Neural cell (in vitro differentiated cells): Measurements from ENCODE around the gene MEOX1. TPM values are rescaled to one million over a fixed set of nuclear protein-coding genes. Genes with fewer than 3 reads are reported as not detected.

Experiments
- H2AFZ ChIP-seq: fragments of 200-600, 300-800 bp; sonication (generic), shearing (Covaris generic); 2 replicates; pipeline ENCODE4 v1.6.0; 2014; ENCODE audit warnings: low read depth, mild to moderate bottlenecking, antibody characterized with exemption, low read length, moderate library complexity
- H3F3A ChIP-seq: fragments of 200-600 bp; shearing (Covaris generic); 2 replicates; pipeline ENCODE4 v1.6.1; 2016; ENCODE audit warnings: mild to moderate bottlenecking, moderate library complexity, mixed read lengths, antibody characterized with exemption, low read length; ENCODE audit not compliant: insufficient read depth, poor library complexity, severe bottlenecking
- H3K27ac ChIP-seq: fragments of 200-600, 300-800 bp; sonication (generic), shearing (Covaris generic); 2 replicates; pipeline ENCODE4 v1.5.1; 2014; ENCODE audit warnings: mild to moderate bottlenecking, low read length, moderate library complexity
- H3K27me3 ChIP-seq: fragments of 300-800, 200-600 bp; sonication (generic), shearing (Covaris generic); 2 replicates; pipeline ENCODE4 v1.6.0; 2014; ENCODE audit warnings: mild to moderate bottlenecking, low read depth, low read length, moderate library complexity; ENCODE audit not compliant: insufficient read depth
- H3K36me3 ChIP-seq: fragments of 300-800, 200-600 bp; sonication (generic), shearing (Covaris generic); 2 replicates; pipeline ENCODE4 v1.5.1; 2014; ENCODE audit warnings: mild to moderate bottlenecking, antibody characterized with exemption, low read length, moderate library complexity; ENCODE audit not compliant: insufficient read depth
- H3K4me2 ChIP-seq: fragments of 300-800, 200-600 bp; sonication (generic), shearing (Covaris generic); 2 replicates; pipeline ENCODE4 v1.6.0; 2014; ENCODE audit warnings: mild to moderate bottlenecking, low read length
- H3K4me3 ChIP-seq: fragments of 300-800, 200-600 bp; sonication (generic), shearing (Covaris generic); 2 replicates; pipeline ENCODE4 v1.5.1; 2014; ENCODE audit warnings: mild to moderate bottlenecking, low read length, moderate library complexity
- H3K79me2 ChIP-seq: fragments of 200-600 bp; shearing (Covaris generic); replicated peaks from 2 replicates; pipeline ENCODE4 v1.6.0; 2014; ENCODE audit warnings: mild to moderate bottlenecking, low read length, moderate library complexity; ENCODE audit not compliant: insufficient read depth
- H3K9ac ChIP-seq: fragments of 300-800, 200-600 bp; sonication (generic), shearing (Covaris generic); 2 replicates; pipeline ENCODE4 v1.6.1; 2016; ENCODE audit warnings: mild to moderate bottlenecking, low read length, mixed read lengths
- H3K9me2 ChIP-seq: fragments of 200-600 bp; shearing (Covaris generic); 2 replicates; pipeline ENCODE4 v1.6.1; 2016; ENCODE audit warnings: mild to moderate bottlenecking, low read length, mixed read lengths; ENCODE audit not compliant: insufficient read depth
- H3K9me3 ChIP-seq: fragments of 200-600, 300-800 bp; sonication (generic), shearing (Covaris generic); 2 replicates; pipeline ENCODE4 v1.6.1; 2016; ENCODE audit warnings: mild to moderate bottlenecking, mixed run types, low read length, moderate library complexity, mixed read lengths
- H4K20me1 ChIP-seq: fragments of 200-600 bp; shearing (Covaris generic); 2 replicates; pipeline ENCODE4 v1.6.1; 2016; ENCODE audit warnings: mild to moderate bottlenecking, mixed run types; ENCODE audit not compliant: insufficient read depth
- EP300 ChIP-seq: fragments of 450-650 bp; conservative IDR thresholded peaks from 2 replicates; pipeline ENCODE4 v1.6.1; 2014; ENCODE audit warnings: antibody characterized with exemption, mild to moderate bottlenecking, moderate library complexity; ENCODE audit not compliant: poor library complexity, severe bottlenecking
- EZH2 ChIP-seq: fragments of 200-600, 300-800 bp; shearing (Covaris generic), sonication (generic); IDR thresholded peaks from 2 replicates; pipeline ENCODE4 v1.6.1; 2014; ENCODE audit warnings: antibody characterized with exemption, low read length, borderline replicate concordance, mild to moderate bottlenecking; ENCODE audit not compliant: insufficient read depth, poor library complexity, severe bottlenecking
- MXI1 ChIP-seq: fragments of 450-650 bp; conservative IDR thresholded peaks from 2 replicates; pipeline ENCODE4 v1.6.1; 2014; ENCODE audit warnings: antibody characterized with exemption, mild to moderate bottlenecking; ENCODE audit not compliant: poor library complexity, severe bottlenecking
- POLR2AphosphoS5 ChIP-seq: IDR thresholded peaks from 2 replicates; pipeline ENCODE4 v1.6.1; 2012
- RAD21 ChIP-seq: fragments of 450-650 bp; conservative IDR thresholded peaks from 2 replicates; pipeline ENCODE4 v1.6.1; 2014; ENCODE audit warnings: antibody characterized with exemption, mild to moderate bottlenecking, moderate library complexity
- SMC3 ChIP-seq: fragments of 450-650 bp; conservative IDR thresholded peaks from 2 replicates; pipeline ENCODE4 v1.6.1; 2014; ENCODE audit warnings: antibody characterized with exemption, mild to moderate bottlenecking, moderate library complexity; ENCODE audit not compliant: poor library complexity
- TAF1 ChIP-seq: IDR thresholded peaks from 2 replicates; pipeline ENCODE4 v1.6.1; 2012; ENCODE audit warnings: low read depth
- polyA plus RNA-seq: library from polyadenylated mRNA; depleted of rRNA; stranded (reverse); fragments of >200 nt; gene quantifications from 2 replicates; pipeline ENCODE4 v1.2.3, GENCODE V29; 2014
- TF ChIP-seq, protein P1 (sequence below): IDR thresholded peaks from 2 replicates; pipeline ENCODE4 v1.6.1; 2012; ENCODE audit warnings: borderline replicate concordance
- TF ChIP-seq, protein P2 (sequence below): fragments of 450-650 bp; IDR thresholded peaks from 2 replicates; pipeline ENCODE4 v1.5.1; 2014; ENCODE audit warnings: antibody characterized with exemption, mild to moderate bottlenecking, moderate library complexity; ENCODE audit not compliant: poor library complexity, severe bottlenecking

The MEOX1 gene
- polyA plus RNA-seq, 1 donor from 2014 or later: 0.50 TPM

DNA sequence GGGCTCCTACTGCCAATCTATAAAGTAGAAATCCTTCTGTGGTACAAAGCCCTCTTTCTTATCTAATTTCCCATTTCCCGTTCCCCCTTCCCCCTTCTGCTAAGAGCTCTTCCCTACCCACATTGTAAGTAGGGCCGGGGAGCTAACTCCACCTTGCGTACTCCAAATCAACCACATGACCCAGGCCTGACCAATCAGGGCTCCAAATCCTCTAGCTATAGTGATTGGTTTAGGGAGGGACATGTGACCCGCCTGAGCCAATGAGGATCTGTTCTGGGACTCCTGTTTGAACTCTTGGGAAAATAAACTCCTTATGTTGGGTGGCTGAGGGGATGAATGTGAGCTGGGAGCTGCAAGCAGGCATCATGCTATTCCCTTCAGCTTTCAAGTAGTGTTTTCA lies 40.9 kb upstream of the MEOX1 start:
- Histone ChIP-seq H3K27me3 (no peaks in the 10 kb centered on the region), H3K79me2 (no peaks in the 10 kb centered on the region), H3K4me2 (no peak overlapping the region), H3K4me3 (no peak overlapping the region), H3K9ac (no peak overlapping the region), H2AFZ (no peak overlapping the region), H3F3A (no peaks in the 10 kb centered on the region), H3K9me3 (no peaks in the 10 kb centered on the region), H4K20me1 (no peaks in the 10 kb centered on the region), H3K27ac (no peak overlapping the region), H3K9me2 (no peaks in the 10 kb centered on the region), H3K36me3 (no peaks in the 10 kb centered on the region)
- TF ChIP-seq EP300 (no peak), RAD21 (no peak), TAF1 (no peak), POLR2AphosphoS5 (no peak), EZH2 (no peak), MXI1 (no peak), SMC3 (no peak)
- TF ChIP-seq, protein P1, sequence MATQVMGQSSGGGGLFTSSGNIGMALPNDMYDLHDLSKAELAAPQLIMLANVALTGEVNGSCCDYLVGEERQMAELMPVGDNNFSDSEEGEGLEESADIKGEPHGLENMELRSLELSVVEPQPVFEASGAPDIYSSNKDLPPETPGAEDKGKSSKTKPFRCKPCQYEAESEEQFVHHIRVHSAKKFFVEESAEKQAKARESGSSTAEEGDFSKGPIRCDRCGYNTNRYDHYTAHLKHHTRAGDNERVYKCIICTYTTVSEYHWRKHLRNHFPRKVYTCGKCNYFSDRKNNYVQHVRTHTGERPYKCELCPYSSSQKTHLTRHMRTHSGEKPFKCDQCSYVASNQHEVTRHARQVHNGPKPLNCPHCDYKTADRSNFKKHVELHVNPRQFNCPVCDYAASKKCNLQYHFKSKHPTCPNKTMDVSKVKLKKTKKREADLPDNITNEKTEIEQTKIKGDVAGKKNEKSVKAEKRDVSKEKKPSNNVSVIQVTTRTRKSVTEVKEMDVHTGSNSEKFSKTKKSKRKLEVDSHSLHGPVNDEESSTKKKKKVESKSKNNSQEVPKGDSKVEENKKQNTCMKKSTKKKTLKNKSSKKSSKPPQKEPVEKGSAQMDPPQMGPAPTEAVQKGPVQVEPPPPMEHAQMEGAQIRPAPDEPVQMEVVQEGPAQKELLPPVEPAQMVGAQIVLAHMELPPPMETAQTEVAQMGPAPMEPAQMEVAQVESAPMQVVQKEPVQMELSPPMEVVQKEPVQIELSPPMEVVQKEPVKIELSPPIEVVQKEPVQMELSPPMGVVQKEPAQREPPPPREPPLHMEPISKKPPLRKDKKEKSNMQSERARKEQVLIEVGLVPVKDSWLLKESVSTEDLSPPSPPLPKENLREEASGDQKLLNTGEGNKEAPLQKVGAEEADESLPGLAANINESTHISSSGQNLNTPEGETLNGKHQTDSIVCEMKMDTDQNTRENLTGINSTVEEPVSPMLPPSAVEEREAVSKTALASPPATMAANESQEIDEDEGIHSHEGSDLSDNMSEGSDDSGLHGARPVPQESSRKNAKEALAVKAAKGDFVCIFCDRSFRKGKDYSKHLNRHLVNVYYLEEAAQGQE: no peak
- TF ChIP-seq, protein P2, sequence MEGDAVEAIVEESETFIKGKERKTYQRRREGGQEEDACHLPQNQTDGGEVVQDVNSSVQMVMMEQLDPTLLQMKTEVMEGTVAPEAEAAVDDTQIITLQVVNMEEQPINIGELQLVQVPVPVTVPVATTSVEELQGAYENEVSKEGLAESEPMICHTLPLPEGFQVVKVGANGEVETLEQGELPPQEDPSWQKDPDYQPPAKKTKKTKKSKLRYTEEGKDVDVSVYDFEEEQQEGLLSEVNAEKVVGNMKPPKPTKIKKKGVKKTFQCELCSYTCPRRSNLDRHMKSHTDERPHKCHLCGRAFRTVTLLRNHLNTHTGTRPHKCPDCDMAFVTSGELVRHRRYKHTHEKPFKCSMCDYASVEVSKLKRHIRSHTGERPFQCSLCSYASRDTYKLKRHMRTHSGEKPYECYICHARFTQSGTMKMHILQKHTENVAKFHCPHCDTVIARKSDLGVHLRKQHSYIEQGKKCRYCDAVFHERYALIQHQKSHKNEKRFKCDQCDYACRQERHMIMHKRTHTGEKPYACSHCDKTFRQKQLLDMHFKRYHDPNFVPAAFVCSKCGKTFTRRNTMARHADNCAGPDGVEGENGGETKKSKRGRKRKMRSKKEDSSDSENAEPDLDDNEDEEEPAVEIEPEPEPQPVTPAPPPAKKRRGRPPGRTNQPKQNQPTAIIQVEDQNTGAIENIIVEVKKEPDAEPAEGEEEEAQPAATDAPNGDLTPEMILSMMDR: no peak

DNA sequence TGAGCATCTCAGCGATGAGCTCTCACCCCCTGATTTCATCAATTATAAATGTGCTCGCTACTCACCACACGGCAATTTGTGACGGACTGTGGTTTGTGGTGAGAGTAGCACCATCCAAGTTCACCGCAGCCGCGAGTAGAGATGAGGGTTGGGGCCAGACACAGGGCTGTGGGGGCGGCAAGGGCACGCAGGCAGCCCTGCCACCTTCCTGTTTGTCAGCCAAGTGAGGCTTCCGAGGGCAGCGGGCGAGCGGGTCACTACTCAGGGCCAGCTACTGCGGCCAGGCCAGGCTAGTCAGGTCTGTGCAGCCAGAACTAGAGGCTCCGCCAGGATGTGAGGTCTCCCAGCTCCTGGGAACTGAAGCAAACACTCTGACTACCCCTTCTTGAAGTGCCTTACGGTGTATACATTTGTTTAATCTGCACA lies 39.6 kb upstream of the MEOX1 start:
- Histone ChIP-seq H2AFZ (no peak overlapping the region), H3K4me2 (no peak overlapping the region), H3K36me3 (no peaks in the 10 kb centered on the region), H3K9ac (no peak overlapping the region), H4K20me1 (no peaks in the 10 kb centered on the region), H3K9me3 (no peaks in the 10 kb centered on the region), H3K27me3 (no peaks in the 10 kb centered on the region), H3K9me2 (no peaks in the 10 kb centered on the region), H3K79me2 (no peaks in the 10 kb centered on the region), H3F3A (no peaks in the 10 kb centered on the region), H3K4me3 (no peak overlapping the region), H3K27ac (no peak overlapping the region)
- TF ChIP-seq POLR2AphosphoS5 (no peak), MXI1 (no peak), EP300 (no peak), TAF1 (no peak), SMC3 (no peak), RAD21 (no peak), EZH2 (no peak)
- TF ChIP-seq, protein P2: no peak
- TF ChIP-seq, protein P1: no peak
